ENCODE measurements around the gene MELTF. TPM values are rescaled to one million over a fixed set of nuclear protein-coding genes. Genes with fewer than 3 reads are reported as not detected.

MELTF gene
- total and polyA plus RNA-seq, 9 of the 15 experiments (the other 6 are each of a cell fraction or from before 2014, with no cell fraction given): 0.35 to 10.5 (median 4.5) TPM

GRCh38 chr3:197031315-197032285 is 2.0 kb upstream of the MELTF start (continued):
- TF ChIP-seq TSHZ1 (CRISPR knock-in tag; IDR thresholded peaks at IDR 0.05) (no peak), POLR2G (IDR thresholded peaks at IDR 0.05; ENCODE audit: low read depth, low read length) (no peak), FOXP4 (CRISPR knock-in tag; IDR thresholded peaks at IDR 0.05; ENCODE audit: borderline replicate concordance) (no peak), ZNF12 (CRISPR knock-in tag; IDR thresholded peaks at IDR 0.05) (no peak), RNF2 (IDR thresholded peaks at IDR 0.05) (no peak), MEF2D (tag; conservative IDR thresholded peaks at IDR 0.05; ENCODE audit: low read depth) (peak; percentile 75; the same call in 1 of the 2 replicates), SRSF1 (IDR thresholded peaks at IDR 0.05; ENCODE audit: low read depth, low read length) (no peak), TFAP4 (CRISPR knock-in tag; IDR thresholded peaks at IDR 0.05; ENCODE audit: borderline replicate concordance) (peak; percentile 88), LCOR (CRISPR knock-in tag; IDR thresholded peaks at IDR 0.05) (peak; percentile 96), SP1 (CRISPR knock-in tag; IDR thresholded peaks at IDR 0.05) (peak; percentile 79), MTA2 (IDR thresholded peaks at IDR 0.05; ENCODE audit: low read depth) (peak; percentile 58; the same call in 1 of the 2 replicates), ZNF3 (CRISPR knock-in tag; IDR thresholded peaks at IDR 0.05) (no peak), NR2C2 (CRISPR knock-in tag; IDR thresholded peaks at IDR 0.05) (no peak), NR2C2 (tag; IDR thresholded peaks at IDR 0.05) (peak; percentile 73), XRCC5 (IDR thresholded peaks at IDR 0.05; ENCODE audit: low read depth, low read length) (no peak), CBX5 (IDR thresholded peaks at IDR 0.05; ENCODE audit: borderline replicate concordance, low read depth) (no peak), RHOXF2B (CRISPR knock-in tag; conservative IDR thresholded peaks at IDR 0.05) (no peak), NONO (IDR thresholded peaks at IDR 0.05; ENCODE audit: low read depth in 2 of 2, low read length in 1 of 2) (no peak), MAFK (IDR thresholded peaks at IDR 0.05; ENCODE audit: low read length) (peak; percentile 58; the same call in 1 of the 2 replicates), MITF (IDR thresholded peaks at IDR 0.05) (peak; percentile 71)

Data from K562 (cell line).